ENCODE measurements around the gene SH2D1A.

SH2D1A gene

DNA sequence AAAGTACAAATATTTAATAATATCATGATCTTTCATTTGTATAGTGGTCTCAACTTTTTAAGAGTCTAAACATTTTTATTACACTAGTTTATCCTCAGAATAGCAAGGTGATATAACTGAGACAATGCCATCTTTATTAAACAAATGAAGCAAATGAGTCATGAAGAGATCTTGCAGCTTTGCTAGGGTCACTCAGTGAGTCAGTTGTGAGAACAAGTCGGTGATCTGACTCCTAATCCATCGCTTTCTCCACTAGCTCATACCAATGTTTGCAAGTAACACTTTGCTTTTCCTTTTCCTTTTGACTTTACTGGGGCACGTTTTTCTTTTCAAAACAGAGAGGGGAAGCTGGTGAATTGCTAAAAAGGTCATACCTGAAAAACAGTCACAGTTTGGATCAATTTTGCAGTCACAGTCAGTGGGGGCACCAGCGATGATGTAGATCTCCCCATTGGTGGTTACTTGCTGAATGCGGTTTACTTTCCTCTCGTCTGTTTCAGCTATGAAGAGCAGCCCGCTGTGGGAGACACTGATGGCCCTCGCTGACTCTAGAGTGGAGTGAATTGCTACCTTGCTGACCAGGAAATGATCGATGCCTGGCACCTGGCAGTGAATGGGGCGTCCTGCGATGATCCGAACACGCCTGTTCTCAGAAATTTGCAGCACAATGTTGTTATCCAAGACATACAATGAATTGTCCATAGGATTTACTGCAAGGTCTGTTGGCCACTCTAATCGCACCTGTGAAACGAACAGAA, 75.7 kb downstream of the SH2D1A start:
- DNase-seq (ENCODE audit: low read depth, low spot score), result no peak

All from activated CD4-positive, CD25-positive, alpha-beta regulatory T cell treated with anti-CD3 and anti-CD28 coated beads, Interleukin-2, amount 50 U/mL, for 16 hours (primary cell).